H9 (cell line): ENCODE results near the gene COMT. TPM values are rescaled to one million over a fixed set of nuclear protein-coding genes. Genes with fewer than 3 reads are reported as not detected.

Source experiments
- DNase-seq: peaks from one replicate; pipeline ENCODE4 v3.0.0-alpha.2; 2017
- H2AFZ ChIP-seq: one replicate; pipeline ENCODE4 v1.6.1; 2013; ENCODE audit warnings: mild to moderate bottlenecking, low read length, control low read depth, moderate library complexity
- H2AK5ac ChIP-seq: 2 replicates; pipeline ENCODE4 v1.6.1; 2013; ENCODE audit warnings: low read length, control low read depth, mixed read lengths; ENCODE audit not compliant: insufficient read length
- H2BK120ac ChIP-seq: one replicate; pipeline ENCODE4 v1.6.1; 2013; ENCODE audit warnings: low read depth, mild to moderate bottlenecking, low read length, control low read depth, inconsistent platforms; ENCODE audit not compliant: poor library complexity, severe bottlenecking
- H2BK12ac ChIP-seq: 2 replicates; pipeline ENCODE4 v1.6.1; 2013; ENCODE audit warnings: low read length, control low read depth, mixed read lengths, low read depth; ENCODE audit not compliant: insufficient read length
- H2BK15ac ChIP-seq: 2 replicates; pipeline ENCODE4 v1.6.1; 2013; ENCODE audit warnings: low read depth, low read length, control low read depth
- H2BK20ac ChIP-seq: one replicate; pipeline ENCODE4 v1.6.1; 2013; ENCODE audit warnings: low read depth, mild to moderate bottlenecking, low read length, control low read depth, inconsistent platforms; ENCODE audit not compliant: poor library complexity, severe bottlenecking
- H2BK5ac ChIP-seq: 2 replicates; pipeline ENCODE4 v1.6.1; 2013; ENCODE audit warnings: low read length, control low read depth, mixed read lengths; ENCODE audit not compliant: insufficient read length
- H3K14ac ChIP-seq: 2 replicates; pipeline ENCODE4 v1.6.1; 2013; ENCODE audit warnings: low read length, control low read depth; ENCODE audit not compliant: insufficient read depth
- H3K18ac ChIP-seq: 2 replicates; pipeline ENCODE4 v1.6.1; 2013; ENCODE audit warnings: low read depth, mild to moderate bottlenecking, mixed read lengths, low read length, control low read depth; ENCODE audit not compliant: insufficient read length
- H3K23ac ChIP-seq: 2 replicates; pipeline ENCODE4 v1.6.1; 2013; ENCODE audit warnings: low read length, control low read depth, mixed read lengths, low read depth; ENCODE audit not compliant: insufficient read length
- H3K23me2 ChIP-seq: 2 replicates; pipeline ENCODE4 v1.6.1; 2013; ENCODE audit warnings: low read depth, mild to moderate bottlenecking, mixed read lengths, low read length, control low read depth; ENCODE audit not compliant: insufficient read length, poor library complexity, severe bottlenecking
- H3K27ac ChIP-seq: 2 replicates; pipeline ENCODE4 v1.5.1; 2013; ENCODE audit warnings: low read length, control low read depth, mixed read lengths, low read depth; ENCODE audit not compliant: insufficient read length
- H3K27me3 ChIP-seq: 2 replicates; pipeline ENCODE4 v1.6.1; 2013; ENCODE audit warnings: low read length, control low read depth, inconsistent platforms; ENCODE audit not compliant: insufficient read depth
- H3K4ac ChIP-seq: 2 replicates; pipeline ENCODE4 v1.6.1; 2013; ENCODE audit warnings: low read depth, mild to moderate bottlenecking, control low read depth, inconsistent platforms, low read length, moderate library complexity
- H3K4me1 ChIP-seq: 2 replicates; pipeline ENCODE4 v1.6.1; 2013; ENCODE audit warnings: low read length, control low read depth, inconsistent platforms; ENCODE audit not compliant: insufficient read depth
- H3K4me2 ChIP-seq: 2 replicates; pipeline ENCODE4 v1.6.1; 2013; ENCODE audit warnings: low read length, control low read depth, mixed read lengths; ENCODE audit not compliant: insufficient read length, insufficient read depth
- H3K56ac ChIP-seq: 2 replicates; pipeline ENCODE4 v1.6.1; 2013; ENCODE audit warnings: low read depth, mild to moderate bottlenecking, mixed read lengths, low read length, control low read depth; ENCODE audit not compliant: insufficient read length
- H3K79me1 ChIP-seq: 2 replicates; pipeline ENCODE4 v1.6.1; 2013; ENCODE audit warnings: low read depth, mild to moderate bottlenecking, moderate library complexity, low read length, control low read depth, inconsistent platforms; ENCODE audit not compliant: insufficient read depth, poor library complexity, severe bottlenecking
- H3K79me2 ChIP-seq: 2 replicates; pipeline ENCODE4 v1.6.1; 2013; ENCODE audit warnings: low read length, control low read depth, inconsistent platforms; ENCODE audit not compliant: insufficient read depth
- H3K9ac ChIP-seq: 2 replicates; pipeline ENCODE4 v1.6.1; 2013; ENCODE audit warnings: low read length, control low read depth, mixed read lengths; ENCODE audit not compliant: insufficient read length; ENCODE audit errors: extremely low read depth
- H3K9me3 ChIP-seq: one replicate; pipeline ENCODE4 v1.6.1; 2013; ENCODE audit warnings: low read depth, low read length, inconsistent platforms; ENCODE audit not compliant: control insufficient read depth
- H3T11ph ChIP-seq: one replicate; pipeline ENCODE4 v1.6.1; 2013; ENCODE audit warnings: mild to moderate bottlenecking, low read length, control low read depth, inconsistent platforms
- H4K20me1 ChIP-seq: one replicate; pipeline ENCODE4 v1.6.1; 2013; ENCODE audit not compliant: control insufficient read depth, insufficient read length, insufficient read depth
- H4K5ac ChIP-seq: 2 replicates; pipeline ENCODE4 v1.6.1; 2013; ENCODE audit warnings: low read depth, mild to moderate bottlenecking, mixed read lengths, low read length, control low read depth; ENCODE audit not compliant: insufficient read length
- H4K8ac ChIP-seq: replicated peaks from 2 replicates; pipeline ENCODE4 v1.6.1; 2013; ENCODE audit warnings: low read length, control low read depth, mixed read lengths, low read depth; ENCODE audit not compliant: insufficient read length
- H4K91ac ChIP-seq: 2 replicates; pipeline ENCODE4 v1.6.1; 2013; ENCODE audit warnings: low read depth, mild to moderate bottlenecking, moderate library complexity, mixed read lengths, low read length, control low read depth; ENCODE audit not compliant: insufficient read length
- H3K27ac Mint-ChIP-seq, 3 experiments: 2 replicates in 2 of 3; 3 replicates in 1 of 3; pipeline ENCODE4 v1.8.0; 2020 to 2021; ENCODE audit warnings: mixed read lengths in 3 of 3, mild to moderate bottlenecking in 1 of 3, moderate library complexity in 1 of 3
- H3K27me3 Mint-ChIP-seq: 2 replicates; pipeline ENCODE4 v1.8.0; 2021; ENCODE audit warnings: low read depth, mild to moderate bottlenecking, moderate library complexity, mixed read lengths
- H3K36me3 Mint-ChIP-seq, 3 experiments: 2 replicates in 2 of 3; 3 replicates in 1 of 3; pipeline ENCODE4 v1.8.0; 2020 to 2021; ENCODE audit warnings: low read depth in 3 of 3, mixed read lengths in 3 of 3; ENCODE audit not compliant: insufficient read depth in 1 of 3
- H3K4me1 Mint-ChIP-seq, 2 experiments: 2 replicates each; pipeline ENCODE4 v1.8.0; 2020; ENCODE audit warnings: mixed read lengths in 2 of 2
- H3K4me3 Mint-ChIP-seq, 2 experiments: 2 replicates in 1 of 2; 3 replicates in 1 of 2; pipeline ENCODE4 v1.8.0; 2020 to 2021; ENCODE audit warnings: mild to moderate bottlenecking in 2 of 2, mixed read lengths in 2 of 2, moderate library complexity in 1 of 2
- H3K9me3 Mint-ChIP-seq, 2 experiments: 2 replicates in 1 of 2; 3 replicates in 1 of 2; pipeline ENCODE4 v1.8.0; 2020; ENCODE audit warnings: mild to moderate bottlenecking in 2 of 2, mixed read lengths in 2 of 2, moderate library complexity in 1 of 2
- WGBS: extraction: QIAGEN DNeasy Blood & Tissue Kit; methylation state at CpG from one replicate; pipeline ENCODE4 v1.1.7; 2013; ENCODE audit warnings: missing lambda C conversion rate, low lambda C conversion rate, mixed read lengths; ENCODE audit not compliant: insufficient read length; ENCODE audit errors: extremely low coverage; 5-methylcytosine and 5-hydroxymethylcytosine counted together
- total RNA-seq: library from RNA; stranded (reverse); gene quantifications from 2 replicates; pipeline ENCODE4 v1.2.1, GENCODE V29; 2021
- TF ChIP-seq, protein P1 (sequence below): fragments of 200-600 bp; sonication (generic); conservative IDR thresholded peaks from 3 replicates; pipeline ENCODE4 v1.8.0; 2021; ENCODE audit warnings: antibody characterized with exemption, mild to moderate bottlenecking

COMT gene
- total RNA-seq, 1 experiment from 2014 or later: 42.2 TPM

GRCh38 chr22:19998232-19998951 is 56.8 kb downstream of the COMT start:
- no peak for DNase-seq
- no peak overlapping the region for H3K23ac ChIP-seq

More at GRCh38 chr22:19998232-19998951, 56.8 kb downstream of the COMT start:
- no peak overlapping the region for H2BK5ac ChIP-seq
- H2BK20ac ChIP-seq: no peak overlapping the region
- no peak overlapping the region for H2BK15ac ChIP-seq
- no peak overlapping the region for H2AK5ac ChIP-seq
- no peak overlapping the region for H3K4ac ChIP-seq
- H3K27ac ChIP-seq: no peak overlapping the region
- no peak overlapping the region for H2BK120ac ChIP-seq
- no peak overlapping the region for H3K4me2 ChIP-seq
- H3K14ac ChIP-seq: no peak overlapping the region; the same call in 1 of the 2 replicates
- no peaks in the 10 kb centered on the region; the same call in 1 of the 2 replicates for H3K27me3 Mint-ChIP-seq
- no peak overlapping the region for H4K5ac ChIP-seq
- H3K36me3 Mint-ChIP-seq: peaks cover 0 to 5% (median 0%) of the 10 kb centered on the region in 3 experiments; a peak in 3 of 7 replicates
- H3K18ac ChIP-seq: no peak overlapping the region
- no peak overlapping the region for H3T11ph ChIP-seq
- peaks cover 29 to 33% of the 10 kb centered on the region in 2 experiments for H3K4me1 Mint-ChIP-seq
- peak overlapping the region in 1 of 2 experiments; percentile 71; a peak in 3 of 5 replicates for H3K4me3 Mint-ChIP-seq
- H3K27me3 ChIP-seq: no peaks in the 10 kb centered on the region
- no peaks in the 10 kb centered on the region for H3K79me2 ChIP-seq
- no peaks in the 10 kb centered on the region for H4K20me1 ChIP-seq
- no peak overlapping the region for H2BK12ac ChIP-seq
- peak overlapping the region; percentile 70 to 83 (median 70); a peak in 3 of 7 replicates for H3K27ac Mint-ChIP-seq
- no CpG with 5 or more reads among the region's 16 CpGs for WGBS
- no peak overlapping the region for H4K8ac ChIP-seq
- no peaks in the 10 kb centered on the region for H3K79me1 ChIP-seq
- no peaks in the 10 kb centered on the region for H3K9me3 ChIP-seq
- peaks cover 6% of the 10 kb centered on the region; the same call in 1 of the 2 replicates for H3K4me1 ChIP-seq
- H3K23me2 ChIP-seq: no peaks in the 10 kb centered on the region
- peaks cover 4 to 6% of the 10 kb centered on the region in 2 experiments; a peak in 4 of 5 replicates for H3K9me3 Mint-ChIP-seq
- H3K56ac ChIP-seq: no peak overlapping the region
- TF ChIP-seq, protein P1, sequence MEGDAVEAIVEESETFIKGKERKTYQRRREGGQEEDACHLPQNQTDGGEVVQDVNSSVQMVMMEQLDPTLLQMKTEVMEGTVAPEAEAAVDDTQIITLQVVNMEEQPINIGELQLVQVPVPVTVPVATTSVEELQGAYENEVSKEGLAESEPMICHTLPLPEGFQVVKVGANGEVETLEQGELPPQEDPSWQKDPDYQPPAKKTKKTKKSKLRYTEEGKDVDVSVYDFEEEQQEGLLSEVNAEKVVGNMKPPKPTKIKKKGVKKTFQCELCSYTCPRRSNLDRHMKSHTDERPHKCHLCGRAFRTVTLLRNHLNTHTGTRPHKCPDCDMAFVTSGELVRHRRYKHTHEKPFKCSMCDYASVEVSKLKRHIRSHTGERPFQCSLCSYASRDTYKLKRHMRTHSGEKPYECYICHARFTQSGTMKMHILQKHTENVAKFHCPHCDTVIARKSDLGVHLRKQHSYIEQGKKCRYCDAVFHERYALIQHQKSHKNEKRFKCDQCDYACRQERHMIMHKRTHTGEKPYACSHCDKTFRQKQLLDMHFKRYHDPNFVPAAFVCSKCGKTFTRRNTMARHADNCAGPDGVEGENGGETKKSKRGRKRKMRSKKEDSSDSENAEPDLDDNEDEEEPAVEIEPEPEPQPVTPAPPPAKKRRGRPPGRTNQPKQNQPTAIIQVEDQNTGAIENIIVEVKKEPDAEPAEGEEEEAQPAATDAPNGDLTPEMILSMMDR: no peak
- H3K9ac ChIP-seq: no peak overlapping the region
- no peak overlapping the region for H4K91ac ChIP-seq
- no peak overlapping the region for H2AFZ ChIP-seq
